SK-N-SH (cell line): ENCODE measurements around the gene P2RY12. TPM values are rescaled to one million over a fixed set of nuclear protein-coding genes. Genes with fewer than 3 reads are reported as not detected.

Experiments
- CTCF ChIA-PET: fragments of 300-600, 350-600 bp; formaldehyde crosslinking; extraction: SDS; loops from one replicate; lab custom pipeline; 2021; lab: Yijun Ruan, JAX
- POLR2A ChIA-PET: fragments of 350-600 bp; sonication (Branson Sonifier 250); formaldehyde crosslinking; extraction: SDS; loops from one replicate; lab custom pipeline; 2020; ENCODE audit warnings: antibody characterized with exemption, inconsistent platforms; lab: Yijun Ruan, JAX
- DNase-seq: peaks from one replicate; pipeline ENCODE4 v3.0.0; 2012
- H2AFZ ChIP-seq: fragments of 200-600 bp; sonication (generic); 2 replicates; pipeline ENCODE4 v1.8.1; 2016; ENCODE audit warnings: antibody characterized with exemption, mild to moderate bottlenecking, low read depth
- H3F3A ChIP-seq: fragments of 200-600 bp; sonication (generic); replicated peaks from 2 replicates; pipeline ENCODE3; 2016; ENCODE audit warnings: antibody characterized with exemption, mild to moderate bottlenecking; ENCODE audit not compliant: insufficient read depth
- H3K27ac ChIP-seq, 2 experiments: fragments of 200-500 bp in 1 of 2; fragments of 200-600 bp in 1 of 2; sonication (Bioruptor generic) in 1 of 2; sonication (generic), shearing (Covaris generic) in 1 of 2; 2 replicates each; pipeline versions ENCODE4 v1.5.1 to v1.6.1; 2014 to 2016; ENCODE audit warnings: low read depth in 2 of 2, inconsistent platforms in 1 of 2, low read length in 1 of 2, mild to moderate bottlenecking in 1 of 2, mixed read lengths in 1 of 2
- H3K27me3 ChIP-seq: fragments of 200-600 bp; sonication (generic), shearing (Covaris generic); 2 replicates; pipeline ENCODE4 v1.6.1; 2016; ENCODE audit warnings: mixed run types; ENCODE audit not compliant: insufficient read depth
- H3K36me3 ChIP-seq, 2 experiments: fragments of 200-500 bp in 1 of 2; fragments of 200-600 bp in 1 of 2; sonication (Bioruptor generic) in 1 of 2; sonication (generic) in 1 of 2; replicated peaks in 1 of 2; 2 replicates each; pipeline versions ENCODE3 to v1.5.1; 2014 to 2016; ENCODE audit warnings: low read length in 1 of 2, mild to moderate bottlenecking in 1 of 2; ENCODE audit not compliant: insufficient read depth in 2 of 2, control insufficient read depth in 1 of 2
- H3K4me1 ChIP-seq, 2 experiments: fragments of 200-500 bp in 1 of 2; fragments of 200-600 bp in 1 of 2; sonication (Bioruptor generic) in 1 of 2; sonication (generic), shearing (Covaris generic) in 1 of 2; 2 replicates each; pipeline versions ENCODE4 v1.5.1 to v1.6.1; 2014 to 2016; ENCODE audit warnings: low read depth in 1 of 2, low read length in 1 of 2, mixed run types in 1 of 2; ENCODE audit not compliant: insufficient read depth in 2 of 2, control insufficient read depth in 1 of 2
- H3K4me2 ChIP-seq: fragments of 200-600 bp; sonication (generic), shearing (Covaris generic); 2 replicates; pipeline ENCODE4 v1.6.1; 2017; ENCODE audit warnings: mixed run types
- H3K4me3 ChIP-seq, 2 experiments: fragments of 200-500 bp in 1 of 2; fragments of 200-600 bp in 1 of 2; sonication (Bioruptor generic) in 1 of 2; sonication (generic), shearing (Covaris generic) in 1 of 2; 2 replicates each; pipeline versions ENCODE4 v1.5.1 to v1.8.1; 2014 to 2016; ENCODE audit warnings: low read depth in 2 of 2, inconsistent platforms in 1 of 2, low read length in 1 of 2, mild to moderate bottlenecking in 1 of 2, mixed read lengths in 1 of 2, moderate library complexity in 1 of 2
- H3K79me2 ChIP-seq: fragments of 200-600 bp; sonication (generic); 2 replicates; pipeline ENCODE4 v1.8.1; 2017; ENCODE audit warnings: mild to moderate bottlenecking; ENCODE audit not compliant: insufficient read depth
- H3K9ac ChIP-seq: fragments of 200-600 bp; sonication (generic); 2 replicates; pipeline ENCODE4 v1.6.1; 2017; ENCODE audit warnings: mixed run types
- H3K9me2 ChIP-seq: fragments of 200-600 bp; sonication (generic); 2 replicates; pipeline ENCODE4 v1.6.1; 2017; ENCODE audit warnings: mixed run types
- H3K9me3 ChIP-seq: fragments of 200-600 bp; sonication (generic); 2 replicates; pipeline ENCODE4 v1.6.1; 2017; ENCODE audit warnings: mixed run types, mild to moderate bottlenecking, moderate library complexity
- H4K20me1 ChIP-seq: fragments of 200-600 bp; sonication (generic); 2 replicates; pipeline ENCODE4 v1.6.1; 2017; ENCODE audit warnings: mild to moderate bottlenecking, mixed run types; ENCODE audit not compliant: insufficient read depth
- CHD2 ChIP-seq: fragments of 150-350 bp; IDR thresholded peaks from 2 replicates; pipeline ENCODE4 v1.6.1; 2018; ENCODE audit warnings: low read length; ENCODE audit not compliant: partially characterized antibody
- CTCF ChIP-seq: fragments of 200-600 bp; sonication (generic); IDR thresholded peaks from 2 replicates; pipeline ENCODE4 v1.6.1; 2017; ENCODE audit warnings: antibody characterized with exemption, mild to moderate bottlenecking, moderate library complexity
- EP300 ChIP-seq, 2 experiments: IDR thresholded peaks; 2 replicates each; pipeline versions ENCODE4 v1.4.0 to v1.6.1; 2012; ENCODE audit warnings: borderline replicate concordance in 1 of 2, low read depth in 1 of 2, low read length in 1 of 2
- FOSL2 ChIP-seq: IDR thresholded peaks from 2 replicates; pipeline ENCODE4 v1.4.0; 2012; ENCODE audit warnings: low read depth, mild to moderate bottlenecking, moderate library complexity, borderline replicate concordance
- FOXJ3 ChIP-seq: sonication (generic); formaldehyde crosslinking; IDR thresholded peaks from 2 replicates; pipeline ENCODE4 v1.5.1; 2020; ENCODE audit warnings: mild to moderate bottlenecking, missing genetic modification reagents
- GATA2 ChIP-seq: sonication (generic); formaldehyde crosslinking; IDR thresholded peaks from 2 replicates; pipeline ENCODE4 v1.5.0; 2020; ENCODE audit warnings: mild to moderate bottlenecking, missing genetic modification reagents
- IRF3 ChIP-seq: fragments of 150-350 bp; IDR thresholded peaks from 2 replicates; pipeline ENCODE4 v1.6.1; 2016; ENCODE audit warnings: mild to moderate bottlenecking, low read depth, low read length
- JUND ChIP-seq: IDR thresholded peaks from 2 replicates; pipeline ENCODE4 v1.4.0; 2012
- MEF2A ChIP-seq: IDR thresholded peaks from 2 replicates; pipeline ENCODE4 v1.4.0; 2012; ENCODE audit warnings: low read depth, borderline replicate concordance
- MXI1 ChIP-seq: IDR thresholded peaks from 2 replicates; pipeline ENCODE4 v1.6.1; 2012; ENCODE audit warnings: mild to moderate bottlenecking, low read depth, low read length, improper control_type of control experiment
- NFIC ChIP-seq: IDR thresholded peaks from 2 replicates; pipeline ENCODE4 v1.4.0; 2012; ENCODE audit warnings: borderline replicate concordance
- PBX3 ChIP-seq: IDR thresholded peaks from 2 replicates; pipeline ENCODE4; 2012
- RFX5 ChIP-seq: IDR thresholded peaks from 2 replicates; pipeline ENCODE4 v1.6.1; 2012; ENCODE audit warnings: mild to moderate bottlenecking, improper control_type of control experiment, low read length
- SIN3A ChIP-seq: IDR thresholded peaks from 2 replicates; pipeline ENCODE4 v1.6.1; 2012; ENCODE audit warnings: low read depth, mild to moderate bottlenecking, low read length, moderate library complexity, borderline replicate concordance
- SMC3 ChIP-seq: IDR thresholded peaks from 2 replicates; pipeline ENCODE4 v1.6.1; 2012; ENCODE audit warnings: low read depth, low read length, improper control_type of control experiment
- TCF12 ChIP-seq: IDR thresholded peaks from 2 replicates; pipeline ENCODE4 v1.4.0; 2012
- ZBTB33 ChIP-seq: IDR thresholded peaks from 2 replicates; pipeline ENCODE4 v1.4.0; 2012; ENCODE audit warnings: low read depth, borderline replicate concordance
- WGBS: methylation state at CpG from one replicate; pipeline ENCODE4 v1.1.6; 2017; ENCODE audit warnings: low lambda C conversion rate; 5-methylcytosine and 5-hydroxymethylcytosine counted together
- polyA plus RNA-seq, 3 experiments: library from polyadenylated mRNA; depleted of rRNA; stranded (reverse); fragments of >200 nt; gene quantifications; 2 replicates each; pipeline ENCODE4 v1.2.3, GENCODE V29; 2012

The P2RY12 gene
- polyA plus RNA-seq, 1 of the 3 experiments (the other 2 are of a cell fraction): not detected

- TF ChIP-seq CTCF (no peak), NFIC (no peak), EP300 (IDR thresholded peaks at IDR 0.05; ENCODE audit: borderline replicate concordance in 1 of 2, low read depth in 1 of 2, low read length in 1 of 2) (no peak), SIN3A (no peak)
- TF ChIP-seq, all 33 proteins: peak for 0
Observed at GRCh38 chr3:151330379-151330778, 54.2 kb downstream of the P2RY12 start (continued).

GRCh38 chr3:151329363-151329762 is 55.2 kb downstream of the P2RY12 start, which contains the start of gene P2RY13:
Gene P2RY13, minus strand, starts transcription at chr3:151329549. Its CDS starts 21 bp downstream, at chr3:151329528.
- no peaks in the 10 kb centered on the region for H4K20me1 ChIP-seq
- H3K36me3 ChIP-seq: no peaks in the 10 kb centered on the region
- H2AFZ ChIP-seq: no peak within 1 kb of the TSS; the same call in 1 of the 2 replicates
- H3K9me3 ChIP-seq: no peaks in the 10 kb centered on the region
- H3K4me3 ChIP-seq: no peak within 1 kb of the TSS
- no peak within 1 kb of the TSS for H3K27ac ChIP-seq
- WGBS: 68% methylated on average over 1 of the region's 1 CpG
- no peak for TF ChIP-seq IRF3
- H3K4me2 ChIP-seq: no peak within 1 kb of the TSS
- H3K27me3 ChIP-seq: 0 out of 2 replicates have a peak, but pooled peaks cover 6% of the 10 kb centered on the region
- H3K4me1 ChIP-seq: no peaks in the 10 kb centered on the region
- DNase-seq: no peak
- no peaks in the 10 kb centered on the region for H3K9me2 ChIP-seq
- H3K79me2 ChIP-seq: no peaks in the 10 kb centered on the region
- ChIA-PET CTCF (interaction anchor here (1.4 kb wide), 1 partner anchor 161 kb away, joined by 4 read pairs; no protein-coding TSS in a partner anchor), POLR2A (no interaction called here)
- no peak within 1 kb of the TSS for H3K9ac ChIP-seq
- no peaks in the 10 kb centered on the region for H3F3A ChIP-seq

- H3K27ac ChIP-seq: no peak overlapping the region
- no peak overlapping the region for H3K4me2 ChIP-seq
- no peak overlapping the region for H3K4me3 ChIP-seq
- H3F3A ChIP-seq: no peaks in the 10 kb centered on the region
- H3K9me2 ChIP-seq: no peaks in the 10 kb centered on the region
- DNase-seq: no peak
- no peaks in the 10 kb centered on the region for H4K20me1 ChIP-seq
- H3K36me3 ChIP-seq: no peaks in the 10 kb centered on the region
- 45% methylated on average over 10 of the region's 10 CpGs for WGBS
- ChIA-PET CTCF (interaction anchor here (0.6 to 3.6 kb wide), 19 partner anchors 8 to 915 kb away, joined by 3 to 16 read pairs (median 3); no protein-coding TSS in a partner anchor), POLR2A (no interaction called here)
- no peaks in the 10 kb centered on the region for H3K4me1 ChIP-seq
- no peaks in the 10 kb centered on the region for H3K79me2 ChIP-seq
- no peak overlapping the region; the same call in 1 of the 2 replicates for H2AFZ ChIP-seq
- peaks cover 6% of the 10 kb centered on the region; the same call in 1 of the 2 replicates for H3K27me3 ChIP-seq
- no peaks in the 10 kb centered on the region for H3K9me3 ChIP-seq
- no peak overlapping the region for H3K9ac ChIP-seq
- TF ChIP-seq JUND: no peak
- no peak for TF ChIP-seq RFX5
- TF ChIP-seq GATA2: no peak
- TF ChIP-seq PBX3: no peak
- no peak for TF ChIP-seq TCF12
- TF ChIP-seq FOSL2: no peak
- no peak for TF ChIP-seq NFIC
- TF ChIP-seq IRF3: no peak
- no peak for TF ChIP-seq SMC3
- no peak for TF ChIP-seq MXI1
- TF ChIP-seq FOXJ3 (CRISPR knock-in tag): no peak
- no peak for TF ChIP-seq MEF2A
- TF ChIP-seq ZBTB33: no peak
- no peak for TF ChIP-seq CHD2
Observed at GRCh38 chr3:151328298-151328995, 56.1 kb downstream of the P2RY12 start.
